HL-60/S4 (cell line): Measurements from ENCODE around the gene GMEB2.
"Not testable (repeated sequence)": the region's sequence is repeated elsewhere in the genome, so short reads cannot be mapped to it uniquely, and the experiment has no call there.

Source experiments
- in situ Hi-C: fragments of 300-500 bp; cut with MboI; formaldehyde crosslinking; loops from 2 replicates; pipeline ENCODE4 v1.14.3; 2022; ENCODE audit warnings: low sequenced_read_pairs

Gene GMEB2

GRCh38 chr20:63657260-63657936, 30.5 kb upstream of the GMEB2 start:
- in situ Hi-C loops, result no loop called here

DNA sequence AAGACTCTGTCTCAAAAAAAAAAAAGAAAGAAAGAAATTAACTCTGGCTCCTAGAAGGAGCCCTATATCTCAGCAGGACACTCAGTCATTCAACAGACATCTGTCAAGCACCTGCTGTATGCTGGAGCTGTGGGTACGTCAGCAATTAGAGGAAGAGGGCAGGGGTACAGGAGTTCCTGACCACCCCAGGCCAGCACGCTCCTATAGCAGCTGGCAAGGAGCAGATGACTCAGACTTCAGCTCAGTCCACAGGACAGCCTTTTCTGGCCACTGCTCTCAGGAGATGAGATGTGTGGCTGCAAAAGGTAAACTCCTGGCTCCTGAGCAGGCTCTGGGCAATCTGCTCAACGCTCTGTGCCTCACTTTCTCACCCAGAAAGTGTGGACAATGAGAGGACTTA, 29.6 kb upstream of the GMEB2 start:
- in situ Hi-C loops, result no loop called here

- in situ Hi-C loops, result no loop called here
These were observed 28.3 kb upstream of the GMEB2 start for GRCh38 chr20:63655249-63655648.

DNA sequence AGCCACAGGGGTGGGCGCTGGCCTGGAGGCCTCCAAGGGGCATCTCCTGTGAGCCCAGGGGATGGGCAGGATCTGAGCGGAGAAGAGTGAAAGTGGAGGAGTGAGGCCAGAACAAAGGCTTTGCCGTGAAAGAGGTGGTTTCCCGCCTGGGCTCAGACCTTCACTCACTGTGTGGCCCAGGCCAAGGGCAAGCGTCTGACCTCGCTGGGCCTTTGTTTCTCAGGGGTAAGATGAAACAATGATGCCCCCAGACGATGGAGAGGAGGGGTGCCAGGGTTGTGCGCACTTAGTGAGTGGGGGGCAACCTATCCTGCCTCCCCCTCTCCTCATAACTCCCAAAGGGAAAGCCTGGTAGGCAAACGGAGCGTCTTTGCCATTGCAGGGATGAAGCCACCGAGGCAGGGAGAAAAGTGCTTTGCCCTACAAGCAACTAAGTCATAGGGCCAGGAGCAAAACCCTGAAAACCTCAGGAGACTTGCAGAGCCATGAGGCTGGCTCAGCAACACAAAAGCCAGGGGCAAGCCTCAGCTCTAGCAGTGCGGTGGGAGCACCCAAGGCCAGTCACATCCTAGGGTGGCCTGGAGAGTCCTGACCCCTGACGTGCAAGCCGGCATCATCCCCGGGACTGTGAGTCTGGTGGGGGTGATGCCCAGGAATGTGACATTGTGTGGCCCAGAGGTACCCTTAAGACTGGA, 27.2 kb upstream of the GMEB2 start:
- in situ Hi-C loops, result no loop called here

DNA sequence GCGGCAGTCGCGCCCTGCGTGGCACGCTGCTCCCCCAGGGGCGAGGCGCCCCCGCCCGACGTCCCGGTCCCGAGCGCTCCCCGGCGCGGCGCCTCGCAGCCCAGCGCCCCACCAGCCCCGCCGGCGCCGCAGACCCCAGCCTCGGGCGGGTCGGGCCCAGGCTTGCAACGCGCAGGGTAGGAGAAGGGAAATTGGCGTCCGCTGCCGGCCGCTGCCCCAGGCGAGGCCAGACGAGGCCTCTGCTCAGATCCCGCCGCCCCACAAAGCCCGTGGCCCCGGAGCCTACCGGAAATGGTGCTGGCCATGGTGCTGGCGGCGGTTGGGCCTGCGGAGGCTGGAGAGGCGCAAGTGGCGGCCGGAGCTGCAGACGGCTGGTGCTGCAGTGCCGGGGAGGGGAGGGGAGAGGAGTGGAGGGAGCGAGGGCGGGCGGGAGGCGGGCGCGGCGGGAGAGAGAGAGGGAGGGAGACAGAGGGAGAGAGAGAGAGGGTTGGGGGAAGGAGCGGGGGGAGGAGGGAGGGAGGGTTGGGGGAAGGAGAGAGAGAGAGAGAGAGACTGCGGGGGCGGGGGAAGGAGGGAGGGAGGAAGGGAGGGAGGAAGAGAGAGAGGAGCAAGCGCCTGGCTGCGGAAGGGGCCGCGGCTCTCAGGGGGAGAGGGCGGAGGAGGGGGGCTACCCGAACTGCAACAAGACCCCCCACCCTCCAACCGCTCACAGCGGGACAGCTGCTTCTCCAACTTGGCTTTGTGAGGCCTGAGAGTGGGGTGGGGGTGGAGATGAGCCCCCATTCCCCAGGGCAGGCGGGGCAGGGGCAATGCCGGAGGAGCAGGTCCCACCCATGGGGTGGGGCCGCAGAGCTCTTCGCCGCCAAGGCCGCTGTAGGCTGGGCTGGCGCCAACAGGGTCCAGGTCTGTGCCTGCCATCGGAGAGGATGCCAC, 26.4 kb upstream of the GMEB2 start, which contains the start of gene STMN3:
Gene STMN3 (minus strand): TSS at position 384 of the 933 bp plus-strand sequence. CDS start 79 bp downstream, at position 305.
- in situ Hi-C loops, result no loop called here

DNA sequence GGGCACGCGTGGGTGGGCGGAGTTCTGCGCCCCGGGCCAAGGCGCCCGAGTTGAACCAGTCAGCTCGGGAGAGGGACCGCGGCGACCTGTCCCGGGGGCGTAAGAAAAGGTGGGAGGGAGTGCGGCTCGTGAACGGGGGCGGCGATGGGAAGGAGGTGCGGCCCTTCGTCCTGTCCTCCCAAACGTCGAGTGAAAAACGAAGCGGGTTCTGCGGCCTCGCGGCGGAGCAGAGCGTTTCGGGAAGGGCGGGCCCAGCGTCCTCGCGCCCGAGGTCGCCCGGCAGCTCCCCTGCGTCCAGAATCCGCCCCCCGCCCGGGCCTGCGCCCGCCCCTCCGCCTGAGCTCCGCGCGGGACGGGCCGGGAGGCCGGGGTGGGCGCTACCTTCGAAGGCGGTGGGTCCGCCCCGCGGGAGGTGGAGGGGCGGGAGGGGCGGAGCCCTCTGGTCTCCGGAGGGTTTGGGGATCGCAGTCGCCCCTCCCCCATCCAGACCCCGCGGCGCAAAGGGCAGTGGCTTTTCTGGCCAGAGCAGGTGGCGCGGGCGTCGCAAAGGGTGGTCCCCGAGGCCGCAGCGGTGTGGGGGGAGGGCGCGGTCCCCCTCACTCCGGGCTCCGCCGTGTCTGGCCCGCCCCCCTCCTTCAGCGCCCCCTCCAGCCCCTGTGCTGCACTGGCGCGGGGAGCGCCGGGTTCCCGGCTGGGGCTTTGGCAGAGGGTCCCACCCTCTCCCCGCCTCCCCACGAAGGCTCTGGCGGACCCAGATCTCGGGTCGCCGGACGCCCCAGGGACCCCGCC, 25.5 kb upstream of the GMEB2 start:
- in situ Hi-C loops, result no loop called here

- in situ Hi-C loops, result no loop called here
These were observed 25.0 kb upstream of the GMEB2 start for GRCh38 chr20:63651942-63652191.

GRCh38 chr20:63650486-63650885, 23.6 kb upstream of the GMEB2 start:
- in situ Hi-C loops, result not testable (repeated sequence)

- in situ Hi-C loops, result no loop called here
These were observed 22.1 kb upstream of the GMEB2 start for GRCh38 chr20:63648895-63649589.

DNA sequence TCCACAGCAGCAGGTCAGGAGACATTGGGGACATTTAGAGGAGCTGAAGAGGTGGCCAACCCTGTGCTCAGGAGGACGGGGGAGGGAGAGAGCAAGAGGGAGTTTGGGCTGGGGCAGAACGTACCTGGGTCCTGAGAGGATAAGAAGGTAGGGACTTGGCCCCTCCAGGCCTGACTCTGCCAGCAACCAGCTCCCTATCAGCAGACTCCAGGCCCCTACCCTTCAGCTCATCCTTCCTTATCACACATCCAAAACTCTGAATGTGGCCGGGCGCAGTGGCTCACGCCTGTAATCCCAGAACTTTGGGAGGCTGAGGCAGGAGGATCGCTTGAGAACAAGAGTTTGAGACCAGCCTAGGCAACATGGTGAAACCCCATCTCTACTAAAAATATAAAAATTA, 21.3 kb upstream of the GMEB2 start:
- in situ Hi-C loops, result no loop called here

GRCh38 chr20:63645218-63645617, 18.3 kb upstream of the GMEB2 start:
- in situ Hi-C loops, result no loop called here

- in situ Hi-C loops, result no loop called here
These were observed 17.0 kb upstream of the GMEB2 start for GRCh38 chr20:63643946-63644345.

- in situ Hi-C loops, result no loop called here
These were observed 16.6 kb upstream of the GMEB2 start for GRCh38 chr20:63643499-63643898.

- in situ Hi-C loops, result no loop called here
These were observed 15.8 kb upstream of the GMEB2 start for GRCh38 chr20:63642527-63643247.

DNA sequence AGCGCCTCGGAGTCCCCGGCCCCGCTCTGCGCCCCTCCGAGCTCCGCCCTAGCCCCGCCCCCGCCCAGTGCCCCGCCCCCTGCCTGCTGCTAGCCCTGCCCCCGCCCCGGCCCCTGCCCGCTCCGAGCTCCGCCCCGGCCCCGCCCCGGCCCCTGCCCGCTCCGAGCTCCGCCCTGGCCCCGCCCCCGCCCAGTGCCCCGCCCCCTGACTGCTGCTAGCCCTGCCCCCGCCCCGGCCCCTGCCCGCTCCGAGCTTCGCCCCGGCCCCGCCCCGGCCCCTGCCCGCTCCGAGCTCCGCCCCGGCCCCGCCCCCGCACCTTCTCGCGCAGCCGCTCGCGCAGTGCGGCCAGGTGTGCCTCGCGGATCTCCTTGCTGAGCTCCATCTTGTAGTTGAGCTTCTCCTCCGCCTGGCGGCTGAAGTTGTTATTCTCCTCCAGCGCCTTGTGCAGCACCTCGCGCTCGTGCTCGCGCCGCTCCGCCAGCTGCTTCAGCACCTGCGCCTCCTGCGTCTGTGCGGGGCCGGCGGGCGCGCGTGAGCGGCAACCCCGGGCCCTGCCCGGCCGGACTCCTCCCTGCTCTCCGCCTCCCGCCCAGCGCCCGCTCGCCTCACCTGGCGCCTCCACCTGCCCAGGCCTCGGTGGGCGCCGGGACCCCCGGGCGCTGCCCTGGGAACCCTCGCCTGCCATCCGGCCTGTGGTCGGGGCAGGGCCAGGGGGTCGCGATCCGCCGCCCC, 15.1 kb upstream of the GMEB2 start:
- in situ Hi-C loops, result no loop called here

- in situ Hi-C loops, result no loop called here
These were observed 14.4 kb upstream of the GMEB2 start for GRCh38 chr20:63641146-63641791.

GRCh38 chr20:63640686-63641085, 13.8 kb upstream of the GMEB2 start:
- in situ Hi-C loops, result not testable (repeated sequence)

- in situ Hi-C loops, result no loop called here
These were observed 13.2 kb upstream of the GMEB2 start for GRCh38 chr20:63640086-63640485.
